Epithelial cell of esophagus (primary cell): Measurements from ENCODE around the gene TMEM117.

Source experiments
- DNase-seq: peaks from one replicate; pipeline ENCODE4 v3.0.0; 2010; ENCODE audit warnings: low read depth
- H3K4me3 ChIP-seq: 2 replicates; pipeline ENCODE4 v1.5.1; 2011; ENCODE audit warnings: mild to moderate bottlenecking, low read length, control low read depth
- TF ChIP-seq, protein P1 (sequence below): IDR thresholded peaks from 2 replicates; pipeline ENCODE4 v1.5.1; 2011; ENCODE audit warnings: low read depth, mild to moderate bottlenecking, low read length, control low read depth, inconsistent platforms; ENCODE audit not compliant: insufficient read depth; ENCODE audit errors: missing control alignments

TMEM117 gene

DNA sequence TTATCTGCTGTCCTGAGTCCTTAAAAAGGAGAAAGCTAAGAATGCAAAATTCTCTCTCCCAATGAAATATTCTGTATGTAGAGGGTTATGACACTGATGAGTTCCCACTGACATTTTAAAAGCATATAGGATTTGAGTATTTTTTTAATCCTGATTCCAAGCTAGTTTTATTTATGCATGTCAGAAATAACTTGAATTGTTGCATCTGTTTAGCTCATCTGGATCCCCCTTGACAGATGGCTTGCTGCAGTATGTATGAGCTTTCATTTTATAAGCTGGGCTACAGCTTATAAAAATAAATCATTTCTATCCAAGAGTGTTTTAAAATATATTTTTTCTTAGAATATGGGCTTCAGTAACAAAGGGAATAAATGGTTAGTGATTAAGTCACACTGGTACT is 545.0 kb downstream of the TMEM117 start:
- DNase-seq: no peak
- H3K4me3 ChIP-seq: no peak overlapping the region
- TF ChIP-seq, protein P1, sequence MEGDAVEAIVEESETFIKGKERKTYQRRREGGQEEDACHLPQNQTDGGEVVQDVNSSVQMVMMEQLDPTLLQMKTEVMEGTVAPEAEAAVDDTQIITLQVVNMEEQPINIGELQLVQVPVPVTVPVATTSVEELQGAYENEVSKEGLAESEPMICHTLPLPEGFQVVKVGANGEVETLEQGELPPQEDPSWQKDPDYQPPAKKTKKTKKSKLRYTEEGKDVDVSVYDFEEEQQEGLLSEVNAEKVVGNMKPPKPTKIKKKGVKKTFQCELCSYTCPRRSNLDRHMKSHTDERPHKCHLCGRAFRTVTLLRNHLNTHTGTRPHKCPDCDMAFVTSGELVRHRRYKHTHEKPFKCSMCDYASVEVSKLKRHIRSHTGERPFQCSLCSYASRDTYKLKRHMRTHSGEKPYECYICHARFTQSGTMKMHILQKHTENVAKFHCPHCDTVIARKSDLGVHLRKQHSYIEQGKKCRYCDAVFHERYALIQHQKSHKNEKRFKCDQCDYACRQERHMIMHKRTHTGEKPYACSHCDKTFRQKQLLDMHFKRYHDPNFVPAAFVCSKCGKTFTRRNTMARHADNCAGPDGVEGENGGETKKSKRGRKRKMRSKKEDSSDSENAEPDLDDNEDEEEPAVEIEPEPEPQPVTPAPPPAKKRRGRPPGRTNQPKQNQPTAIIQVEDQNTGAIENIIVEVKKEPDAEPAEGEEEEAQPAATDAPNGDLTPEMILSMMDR: no peak

DNA sequence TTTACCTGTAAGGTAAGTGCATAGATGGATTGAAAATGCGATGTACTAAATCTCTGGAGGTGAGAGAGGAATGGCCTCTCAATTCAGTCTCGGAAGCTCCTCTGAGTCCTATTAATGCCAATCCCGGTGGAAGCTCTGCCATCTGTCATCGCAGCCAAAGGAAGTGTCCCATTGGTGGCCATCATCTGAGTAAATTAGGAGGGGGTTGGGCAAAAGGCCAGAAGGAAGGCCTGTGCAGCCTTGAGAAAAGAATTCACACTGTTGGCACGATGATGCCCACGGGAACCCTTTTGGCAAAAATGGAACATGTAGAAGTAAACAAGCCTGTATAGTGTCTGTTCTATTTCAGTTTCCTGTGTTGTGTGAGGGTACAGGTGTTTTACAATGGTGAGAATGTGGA is 545.5 kb downstream of the TMEM117 start:
- TF ChIP-seq, protein P1: no peak
- no peak for DNase-seq
- H3K4me3 ChIP-seq: no peak overlapping the region

DNA sequence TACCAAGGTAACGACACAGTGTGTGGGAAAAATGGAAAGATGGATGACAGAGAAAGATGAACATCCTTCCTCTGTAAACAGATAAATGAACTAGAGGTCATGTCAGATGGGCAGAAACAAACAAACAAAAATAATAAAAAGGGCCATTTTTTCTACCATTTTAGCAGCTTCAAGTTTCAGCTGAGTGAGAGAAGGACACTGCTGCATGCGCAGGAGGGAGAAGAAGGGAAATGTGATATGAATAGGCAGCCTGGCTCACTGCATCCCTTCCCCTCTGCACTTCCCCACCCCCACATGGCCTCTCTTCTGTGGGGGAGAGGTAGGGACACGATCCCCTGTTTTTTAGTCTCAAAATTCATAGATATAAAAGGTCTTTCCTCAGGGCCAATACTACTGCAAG is 548.3 kb downstream of the TMEM117 start:
- DNase-seq: no peak
- TF ChIP-seq, protein P1: no peak
- no peak overlapping the region for H3K4me3 ChIP-seq

DNA sequence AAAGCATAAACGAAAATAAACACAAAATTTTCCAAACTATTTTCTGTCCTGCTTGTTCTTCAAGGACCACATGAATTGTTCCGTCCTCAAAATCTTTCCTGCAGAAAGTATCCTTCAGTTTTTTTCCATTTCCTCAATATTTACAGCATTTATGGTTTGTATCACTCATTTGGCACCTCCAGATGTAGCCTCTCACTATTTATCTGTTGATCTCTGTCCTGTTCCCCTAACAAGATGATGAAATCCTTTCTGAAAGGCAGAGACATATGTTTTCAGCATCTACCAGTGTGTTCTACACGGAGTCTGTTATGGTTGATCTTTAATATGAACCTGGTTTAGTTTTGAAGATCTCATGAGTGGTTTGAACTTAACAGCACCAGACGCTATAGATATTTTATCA is 550.1 kb downstream of the TMEM117 start:
- no peak for DNase-seq
- TF ChIP-seq, protein P1: no peak
- no peak overlapping the region for H3K4me3 ChIP-seq

DNA sequence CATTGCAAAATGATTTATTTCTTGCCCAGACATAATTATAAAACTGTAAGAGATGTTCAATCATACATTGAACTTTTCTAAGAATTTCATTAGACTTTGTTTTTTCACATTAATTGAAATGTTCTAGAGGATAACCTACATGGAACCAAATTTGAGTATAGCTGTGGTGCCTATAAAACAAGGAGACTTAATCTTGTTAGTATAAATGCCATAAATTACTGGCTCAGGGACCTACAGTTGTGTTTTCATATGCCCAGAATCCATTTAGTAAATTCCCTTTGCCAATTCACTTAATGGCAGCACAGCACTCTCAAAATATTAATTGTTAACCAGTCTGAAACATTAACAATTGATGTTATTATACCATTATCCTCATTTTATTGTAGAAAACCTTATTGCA is 551.7 kb downstream of the TMEM117 start:
- no peak overlapping the region for H3K4me3 ChIP-seq
- TF ChIP-seq, protein P1: no peak
- DNase-seq: no peak

DNA sequence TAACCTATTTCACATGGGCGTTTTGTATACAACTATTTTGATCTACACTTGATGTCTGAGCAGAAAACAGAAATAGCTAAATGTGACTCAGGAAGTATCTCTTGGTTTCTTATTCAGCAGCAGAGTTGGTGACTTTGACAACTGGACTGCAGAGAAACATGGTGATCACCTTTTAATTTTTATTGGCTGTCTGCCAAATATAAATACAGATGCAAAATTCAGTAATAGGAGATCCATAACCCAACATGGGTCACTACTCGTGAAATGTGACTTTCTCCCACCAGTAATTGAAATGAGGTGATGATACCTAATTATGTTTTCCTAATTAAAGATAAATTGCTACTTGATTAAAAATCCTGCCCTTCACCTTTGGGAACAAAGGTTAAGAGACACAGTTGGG is 553.2 kb downstream of the TMEM117 start:
- DNase-seq: no peak
- H3K4me3 ChIP-seq: no peak overlapping the region

DNA sequence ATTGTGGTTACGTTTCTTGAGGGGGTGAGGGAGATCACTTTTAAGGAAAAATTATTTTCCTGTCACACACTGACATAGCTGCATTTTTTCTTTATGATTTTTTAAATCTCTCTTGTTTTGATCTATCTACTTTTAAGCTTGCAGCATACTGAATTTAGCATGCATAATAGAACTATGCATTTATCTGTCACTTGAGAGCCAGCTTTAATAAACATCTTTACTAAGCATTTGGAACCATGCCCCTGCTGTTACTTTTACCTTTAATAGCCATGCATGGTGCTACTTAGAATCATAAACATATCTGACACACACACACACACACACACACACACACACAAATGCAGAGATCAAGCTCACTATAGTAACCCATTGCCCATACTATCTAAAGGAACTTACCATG is 554.0 kb downstream of the TMEM117 start:
- TF ChIP-seq, protein P1: no peak
- DNase-seq: no peak
- H3K4me3 ChIP-seq: no peak overlapping the region

More for the DNA sequence above, 553.2 kb downstream of the TMEM117 start:
- TF ChIP-seq, protein P1: no peak
